ENCODE data around the gene ATF2.

DNA sequence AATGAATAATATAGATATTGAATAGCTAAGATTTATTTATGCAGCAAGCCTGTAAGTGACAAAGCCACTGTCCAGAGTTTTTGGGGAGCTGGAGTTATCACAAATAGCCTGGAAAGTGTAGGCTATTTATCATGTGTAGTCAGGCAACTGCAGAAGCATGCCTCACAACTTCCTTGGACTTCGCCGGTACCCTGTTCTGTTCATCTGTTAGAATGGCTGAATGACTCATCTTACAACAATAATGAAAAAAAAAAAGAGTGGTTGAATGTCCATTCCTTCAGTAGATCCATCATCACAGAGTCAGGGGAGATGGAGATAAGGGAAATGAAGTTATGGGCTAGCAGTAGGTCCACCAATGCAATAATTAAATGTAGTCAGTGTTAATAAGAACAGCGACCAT lies 37.5 kb upstream of the ATF2 start:
- TF ChIP-seq POLR2A (IDR thresholded peaks at IDR 0.05) (no peak), CTCF (IDR thresholded peaks at IDR 0.05) (no peak)

All from heart left ventricle (tissue), 13 donors.